ENCODE measurements around the gene AGBL4. TPM values are rescaled to one million over a fixed set of nuclear protein-coding genes. Genes with fewer than 3 reads are reported as not detected.

Gene AGBL4
- total RNA-seq, 2 donors from 2014 or later: 0.40 to 5.5 TPM

DNA sequence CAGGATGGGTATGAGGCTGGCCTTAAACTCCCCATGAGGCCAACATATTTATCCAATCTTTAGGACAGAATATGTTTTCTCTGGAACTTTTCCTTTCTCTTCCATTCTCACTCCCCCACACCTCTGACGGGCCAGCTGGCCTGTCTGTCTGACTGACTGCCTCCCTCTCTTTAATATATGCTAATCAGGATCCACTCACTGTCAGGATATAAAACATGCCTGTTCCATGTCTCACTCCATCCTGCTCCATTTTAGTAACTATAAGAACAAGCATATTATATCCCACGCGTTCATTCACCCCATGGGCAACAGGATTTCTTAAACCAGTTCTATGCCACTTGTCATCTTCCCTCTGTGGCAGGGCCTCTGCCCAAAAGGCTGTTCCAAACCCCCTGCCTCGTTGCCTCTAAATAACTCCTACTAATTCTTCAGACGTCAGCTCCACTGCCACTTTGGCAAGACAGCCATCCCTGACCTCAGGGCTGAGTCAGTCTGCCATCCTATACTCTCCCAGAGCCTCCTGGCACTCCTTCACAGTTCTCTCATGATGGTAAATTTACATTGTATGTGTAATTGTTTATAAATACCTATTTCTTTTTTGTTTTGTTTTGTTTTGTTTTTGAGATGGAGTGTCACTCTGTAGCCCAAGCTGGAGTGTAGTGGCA, 1467.4 kb downstream of the AGBL4 start:
- H3K27ac Mint-ChIP-seq: no peak overlapping the region
- H3K27me3 Mint-ChIP-seq (ENCODE audit: insufficient read depth): no peaks in the 10 kb centered on the region
- TF ChIP-seq CTCF (conservative IDR thresholded peaks at IDR 0.05): no peak
- H3K27me3 ChIP-seq (ENCODE audit: control insufficient read depth, insufficient read depth, low read length, poor library complexity, severe bottlenecking): no peaks in the 10 kb centered on the region
- no peak overlapping the region for H3K4me3 Mint-ChIP-seq
- H3K9me3 Mint-ChIP-seq: no peaks in the 10 kb centered on the region
- peaks cover 9% of the 10 kb centered on the region for H3K4me1 ChIP-seq (ENCODE audit: control insufficient read depth, insufficient read depth, low read length)
- H3K9me3 ChIP-seq (ENCODE audit: control insufficient read depth, low read length): no peaks in the 10 kb centered on the region
- peaks cover 11% of the 10 kb centered on the region for H3K4me1 Mint-ChIP-seq
- no peak overlapping the region for H3K27ac ChIP-seq (ENCODE audit: low read depth, low read length)
- no peak overlapping the region for H3K9ac ChIP-seq (ENCODE audit: extremely low read depth, low read length, poor library complexity, severe bottlenecking)
- DNase-seq: no peak
- 87 to 96% methylated on average over 3 to 5 of the region's 5 CpGs for WGBS, 2 experiments (ENCODE audit: insufficient coverage in 1 of 2, insufficient read length in 1 of 2)
- H3K36me3 ChIP-seq (ENCODE audit: control insufficient read depth, insufficient read depth, low read length): no peaks in the 10 kb centered on the region
- H3K36me3 Mint-ChIP-seq (ENCODE audit: low read depth): no peaks in the 10 kb centered on the region
- H3K4me3 ChIP-seq (ENCODE audit: low read length): no peak overlapping the region

DNA sequence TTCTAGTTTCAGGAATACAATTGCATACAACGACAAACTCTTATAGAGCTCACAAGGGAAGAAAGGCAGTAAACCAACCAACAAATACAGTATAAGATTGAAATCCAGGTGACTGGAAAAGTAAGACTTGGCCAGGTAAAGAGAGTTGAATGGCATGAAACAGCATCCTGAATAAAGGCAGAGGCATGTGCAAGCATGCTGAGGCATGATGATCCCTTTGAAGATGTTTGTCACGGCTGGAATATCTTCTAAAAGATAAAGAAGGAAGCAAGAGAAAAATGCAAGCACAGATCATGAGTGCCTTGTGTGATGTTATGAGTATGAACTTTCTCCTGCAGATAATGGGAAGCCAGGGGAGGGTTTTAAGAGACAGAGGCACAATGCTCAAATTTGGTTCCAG, 1468.5 kb downstream of the AGBL4 start:
- no peak overlapping the region for H3K4me3 Mint-ChIP-seq
- Histone ChIP-seq H3K9me3 (ENCODE audit: control insufficient read depth, low read length) (no peaks in the 10 kb centered on the region), H3K27me3 (ENCODE audit: control insufficient read depth, insufficient read depth, low read length, poor library complexity, severe bottlenecking) (no peaks in the 10 kb centered on the region), H3K9ac (ENCODE audit: extremely low read depth, low read length, poor library complexity, severe bottlenecking) (no peak overlapping the region), H3K27ac (ENCODE audit: low read depth, low read length) (no peak overlapping the region), H3K4me3 (ENCODE audit: low read length) (no peak overlapping the region), H3K36me3 (ENCODE audit: control insufficient read depth, insufficient read depth, low read length) (no peaks in the 10 kb centered on the region), H3K4me1 (ENCODE audit: control insufficient read depth, insufficient read depth, low read length) (peaks cover 9% of the 10 kb centered on the region)
- no peak for TF ChIP-seq CTCF (conservative IDR thresholded peaks at IDR 0.05)
- WGBS, 2 experiments (ENCODE audit: insufficient coverage in 1 of 2, insufficient read length in 1 of 2): 92 to 94% methylated on average over 1 to 2 of the region's 2 CpGs
- H3K27ac Mint-ChIP-seq: no peak overlapping the region
- H3K36me3 Mint-ChIP-seq (ENCODE audit: low read depth): no peaks in the 10 kb centered on the region
- no peak for DNase-seq
- no peaks in the 10 kb centered on the region for H3K9me3 Mint-ChIP-seq
- no peaks in the 10 kb centered on the region for H3K27me3 Mint-ChIP-seq (ENCODE audit: insufficient read depth)
- peaks cover 11% of the 10 kb centered on the region for H3K4me1 Mint-ChIP-seq

DNA sequence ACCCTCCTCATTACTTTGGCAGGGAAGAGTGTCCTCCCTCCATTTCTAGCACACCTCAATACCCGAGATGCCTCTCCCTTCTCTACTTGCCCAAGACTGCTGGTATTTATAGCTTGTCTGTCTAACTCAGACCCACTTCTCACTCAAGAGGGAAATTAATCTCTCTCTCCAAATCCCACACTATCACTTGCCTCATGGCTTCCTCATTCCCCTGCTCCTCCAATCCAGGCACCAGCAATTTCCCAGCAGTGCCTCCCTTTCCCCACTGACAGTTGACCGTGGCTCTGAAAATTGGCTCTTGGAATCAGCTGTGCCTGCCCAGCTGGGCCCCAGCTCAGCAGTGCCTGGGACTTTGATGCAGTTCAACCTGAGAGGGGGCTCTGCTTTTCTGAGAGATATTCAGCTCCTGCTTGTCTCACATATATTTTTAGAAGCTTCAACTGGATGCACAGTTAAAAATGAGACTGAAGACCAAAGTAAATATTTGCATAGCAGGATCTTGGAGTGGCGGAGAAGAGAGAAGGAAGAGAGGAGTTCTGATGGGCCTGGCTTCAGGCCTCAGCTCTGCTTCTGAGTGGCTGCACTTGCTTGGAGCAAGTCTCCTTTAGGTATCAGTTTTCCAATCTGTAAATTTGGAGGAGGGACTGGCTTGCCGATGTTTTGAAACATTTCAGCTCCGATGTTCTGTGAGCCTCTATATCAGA, 1470.7 kb downstream of the AGBL4 start:
- WGBS, 2 experiments (ENCODE audit: insufficient coverage in 1 of 2, insufficient read length in 1 of 2): 84 to 88% methylated on average over 4 to 5 of the region's 5 CpGs
- H3K9ac ChIP-seq (ENCODE audit: extremely low read depth, low read length, poor library complexity, severe bottlenecking): peak overlapping the region; percentile 3
- no peaks in the 10 kb centered on the region for H3K36me3 Mint-ChIP-seq (ENCODE audit: low read depth)
- no peaks in the 10 kb centered on the region for H3K27me3 ChIP-seq (ENCODE audit: control insufficient read depth, insufficient read depth, low read length, poor library complexity, severe bottlenecking)
- no peaks in the 10 kb centered on the region for H3K36me3 ChIP-seq (ENCODE audit: control insufficient read depth, insufficient read depth, low read length)
- H3K4me3 ChIP-seq (ENCODE audit: low read length): no peak overlapping the region
- no peak overlapping the region for H3K27ac ChIP-seq (ENCODE audit: low read depth, low read length)
- no peak overlapping the region for H3K27ac Mint-ChIP-seq
- no peaks in the 10 kb centered on the region for H3K9me3 Mint-ChIP-seq
- peaks cover 2% of the 10 kb centered on the region for H3K27me3 Mint-ChIP-seq (ENCODE audit: insufficient read depth)
- DNase-seq: no peak
- peaks cover 9% of the 10 kb centered on the region for H3K4me1 ChIP-seq (ENCODE audit: control insufficient read depth, insufficient read depth, low read length)
- TF ChIP-seq CTCF (conservative IDR thresholded peaks at IDR 0.05): no peak
- no peaks in the 10 kb centered on the region for H3K9me3 ChIP-seq (ENCODE audit: control insufficient read depth, low read length)
- no peak overlapping the region for H3K4me3 Mint-ChIP-seq
- peaks cover 23% of the 10 kb centered on the region for H3K4me1 Mint-ChIP-seq
